ENCODE data around the gene EPB41L1.

Gene EPB41L1

DNA sequence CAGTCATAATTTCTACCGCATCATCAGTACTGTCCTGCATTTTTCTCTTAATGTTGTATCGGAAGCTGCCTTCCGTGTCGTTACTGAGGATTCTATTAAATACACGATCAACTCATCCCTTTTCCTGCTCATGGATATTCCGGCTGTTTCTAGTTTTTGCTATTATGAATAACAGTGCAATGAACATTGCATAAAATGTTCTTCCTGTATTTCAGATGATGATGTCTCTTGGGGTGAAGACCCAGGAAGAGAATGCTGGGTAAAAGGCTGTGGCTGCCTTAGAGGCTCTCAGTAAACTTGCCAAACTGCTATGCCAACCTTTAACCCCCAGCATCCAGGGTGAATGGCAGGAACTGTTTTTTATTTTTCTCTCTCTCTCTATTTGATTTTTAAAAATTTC lies 24.1 kb upstream of the EPB41L1 start:
- Histone ChIP-seq H3K79me2 (ENCODE audit: low read length) (no peaks in the 10 kb centered on the region), H3K9ac (ENCODE audit: low read length) (no peak overlapping the region), H3K4me3 (ENCODE audit: low read length) (no peak overlapping the region), H3K27ac (ENCODE audit: low read length) (no peak overlapping the region), H3K27me3 (ENCODE audit: low read depth, low read length) (no peaks in the 10 kb centered on the region), H4K20me1 (ENCODE audit: insufficient read depth, low read length) (no peaks in the 10 kb centered on the region), H3K4me2 (ENCODE audit: low read length) (no peak overlapping the region), H3K9me3 (ENCODE audit: insufficient read depth, low read length) (no peaks in the 10 kb centered on the region), H2AFZ (ENCODE audit: low read depth, low read length) (no peak overlapping the region), H3K4me1 (ENCODE audit: low read length) (peaks cover 12% of the 10 kb centered on the region), H3K36me3 (replicated peaks; ENCODE audit: low read depth, low read length) (no peaks in the 10 kb centered on the region)
- no peak for TF ChIP-seq CTCF (IDR thresholded peaks at IDR 0.05; ENCODE audit: low read depth, low read length)
- no peak for TF ChIP-seq EZH2phosphoT487 (IDR thresholded peaks at IDR 0.05; ENCODE audit: low read depth)

DNA sequence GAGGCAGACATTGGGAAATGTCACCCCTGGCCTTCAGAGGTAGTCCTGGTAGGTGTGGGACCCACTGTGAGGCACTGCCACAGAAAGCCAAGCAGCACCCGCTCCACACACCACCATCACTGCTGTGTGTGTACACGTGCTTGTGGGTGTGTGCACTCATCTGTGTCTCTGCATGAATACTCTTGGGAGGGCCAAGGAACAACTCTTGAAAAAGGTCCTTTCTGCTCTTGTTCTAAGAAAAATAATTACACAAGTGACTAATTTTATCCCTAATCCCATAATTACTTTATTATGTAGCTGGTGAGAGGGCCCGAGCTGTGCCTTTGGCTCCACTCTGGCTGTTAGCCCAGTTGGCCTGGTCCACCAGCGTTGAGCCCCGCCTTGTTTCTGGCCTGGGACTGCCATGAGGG lies 21.7 kb upstream of the EPB41L1 start:
- TF ChIP-seq CTCF (IDR thresholded peaks at IDR 0.05; ENCODE audit: low read depth, low read length) (no peak), EZH2phosphoT487 (IDR thresholded peaks at IDR 0.05; ENCODE audit: low read depth) (no peak)
- H3K79me2 ChIP-seq (ENCODE audit: low read length): no peaks in the 10 kb centered on the region
- H3K27me3 ChIP-seq (ENCODE audit: low read depth, low read length): 0 out of 2 replicates have a peak, but pooled peaks cover 2% of the 10 kb centered on the region
- H3K9ac ChIP-seq (ENCODE audit: low read length): no peak overlapping the region
- peaks cover 19% of the 10 kb centered on the region for H3K4me1 ChIP-seq (ENCODE audit: low read length)
- H3K36me3 ChIP-seq (replicated peaks; ENCODE audit: low read depth, low read length): no peaks in the 10 kb centered on the region
- no peak overlapping the region for H2AFZ ChIP-seq (ENCODE audit: low read depth, low read length)
- H4K20me1 ChIP-seq (ENCODE audit: insufficient read depth, low read length): no peaks in the 10 kb centered on the region
- H3K4me2 ChIP-seq (ENCODE audit: low read length): no peak overlapping the region
- no peak overlapping the region for H3K27ac ChIP-seq (ENCODE audit: low read length)
- H3K4me3 ChIP-seq (ENCODE audit: low read length): no peak overlapping the region
- H3K9me3 ChIP-seq (ENCODE audit: insufficient read depth, low read length): no peaks in the 10 kb centered on the region

DNA sequence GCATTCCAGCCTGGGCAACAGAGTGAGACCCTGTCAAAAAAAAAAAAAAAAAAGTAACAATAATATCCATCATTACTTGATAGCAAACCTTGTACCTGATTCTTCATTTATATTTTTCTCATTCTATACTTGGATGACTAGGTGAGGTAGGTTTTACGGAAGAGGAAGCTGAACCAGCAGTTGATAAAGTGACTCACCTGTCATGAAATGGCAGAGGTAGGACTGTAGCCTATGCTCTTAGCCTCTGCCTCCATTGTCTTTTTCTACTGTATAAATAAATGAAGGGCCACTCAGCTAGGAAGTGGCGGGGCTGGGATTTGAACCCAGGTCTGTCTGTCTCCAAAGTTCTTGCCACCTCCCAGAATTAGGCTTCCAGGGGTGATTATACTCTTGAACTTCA lies 20.7 kb upstream of the EPB41L1 start:
- H3K36me3 ChIP-seq (replicated peaks; ENCODE audit: low read depth, low read length): no peaks in the 10 kb centered on the region
- H3K4me2 ChIP-seq (ENCODE audit: low read length): no peak overlapping the region
- no peak overlapping the region for H3K4me3 ChIP-seq (ENCODE audit: low read length)
- H3K4me1 ChIP-seq (ENCODE audit: low read length): peaks cover 21% of the 10 kb centered on the region
- no peaks in the 10 kb centered on the region for H4K20me1 ChIP-seq (ENCODE audit: insufficient read depth, low read length)
- H3K27me3 ChIP-seq (ENCODE audit: low read depth, low read length): 0 out of 2 replicates have a peak, but pooled peaks cover 4% of the 10 kb centered on the region
- H3K79me2 ChIP-seq (ENCODE audit: low read length): no peaks in the 10 kb centered on the region
- TF ChIP-seq CTCF (IDR thresholded peaks at IDR 0.05; ENCODE audit: low read depth, low read length): no peak
- no peak for TF ChIP-seq EZH2phosphoT487 (IDR thresholded peaks at IDR 0.05; ENCODE audit: low read depth)
- H3K27ac ChIP-seq (ENCODE audit: low read length): no peak overlapping the region
- H3K9me3 ChIP-seq (ENCODE audit: insufficient read depth, low read length): no peaks in the 10 kb centered on the region
- no peak overlapping the region for H2AFZ ChIP-seq (ENCODE audit: low read depth, low read length)
- no peak overlapping the region for H3K9ac ChIP-seq (ENCODE audit: low read length)

DNA sequence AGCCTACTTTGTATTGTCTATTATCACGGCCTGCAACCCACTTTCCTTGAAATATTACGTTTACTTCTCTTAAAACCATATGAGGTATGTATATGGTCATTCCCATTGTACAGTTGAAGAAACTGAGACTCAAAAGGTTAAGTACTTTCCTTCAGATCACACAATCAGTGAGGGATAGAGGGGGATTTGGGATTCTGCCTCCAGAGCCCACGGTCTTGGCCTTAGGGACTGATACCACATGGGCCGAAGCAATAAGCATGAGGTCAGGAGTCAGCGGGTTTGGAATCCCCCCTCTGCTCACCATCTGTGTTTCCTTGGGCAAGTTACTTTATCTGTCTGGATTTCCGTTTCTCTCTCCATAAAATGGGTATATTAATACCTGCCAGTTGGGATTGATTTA lies 19.4 kb upstream of the EPB41L1 start:
- Histone ChIP-seq H3K4me3 (ENCODE audit: low read length) (no peak overlapping the region), H3K9me3 (ENCODE audit: insufficient read depth, low read length) (no peaks in the 10 kb centered on the region), H4K20me1 (ENCODE audit: insufficient read depth, low read length) (no peaks in the 10 kb centered on the region), H3K36me3 (replicated peaks; ENCODE audit: low read depth, low read length) (no peaks in the 10 kb centered on the region), H3K4me1 (ENCODE audit: low read length) (peaks cover 21% of the 10 kb centered on the region), H3K9ac (ENCODE audit: low read length) (no peak overlapping the region), H3K4me2 (ENCODE audit: low read length) (peak overlapping the region; percentile 1; the same call in 1 of the 2 replicates), H3K79me2 (ENCODE audit: low read length) (no peaks in the 10 kb centered on the region), H3K27me3 (ENCODE audit: low read depth, low read length) (0 out of 2 replicates have a peak, but pooled peaks cover 4% of the 10 kb centered on the region), H3K27ac (ENCODE audit: low read length) (no peak overlapping the region), H2AFZ (ENCODE audit: low read depth, low read length) (no peak overlapping the region)
- TF ChIP-seq EZH2phosphoT487 (IDR thresholded peaks at IDR 0.05; ENCODE audit: low read depth) (no peak), CTCF (IDR thresholded peaks at IDR 0.05; ENCODE audit: low read depth, low read length) (no peak)

Data from OCI-LY3 (cell line).